Measurements from ENCODE around the gene SIPA1L2.
A peak's percentile ranks its signal among the peaks of the same experiment; 100 is the strongest.

The SIPA1L2 gene

DNA sequence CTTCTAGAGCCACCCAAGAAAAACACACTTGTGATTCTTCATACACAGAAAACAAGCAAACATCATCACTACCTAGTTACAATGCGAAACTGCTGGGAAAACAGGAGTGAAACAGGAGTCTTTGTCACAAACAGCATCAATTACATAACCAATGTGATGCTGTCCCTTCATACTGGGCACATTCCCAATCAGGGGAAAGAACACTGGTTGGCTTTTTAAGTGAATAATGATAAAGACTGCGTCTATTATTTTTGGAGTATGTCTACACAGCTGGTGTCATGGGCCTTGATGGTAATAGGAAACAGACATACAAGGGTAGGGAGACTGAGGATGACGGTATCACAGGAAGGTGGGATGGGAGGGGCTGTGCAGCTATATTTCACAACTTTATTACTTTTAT, 43.3 kb downstream of the SIPA1L2 start:
- no peak overlapping the region for H3K9ac ChIP-seq (ENCODE audit: low read length)
- peaks cover 0 to 2% of the 10 kb centered on the region in 2 experiments for H3K36me3 ChIP-seq (ENCODE audit: control insufficient read depth in 1 of 2, insufficient read depth in 2 of 2, low read depth in 1 of 2, low read length in 2 of 2)
- H3K4me2 ChIP-seq (ENCODE audit: low read length, poor library complexity, severe bottlenecking): no peak overlapping the region
- no peak overlapping the region for H3K4me3 ChIP-seq (ENCODE audit: insufficient read depth in 1 of 2, low read depth in 1 of 2, low read length in 2 of 2)
- no peak overlapping the region for H3K18ac ChIP-seq (ENCODE audit: low read depth in 1 of 2, low read length in 2 of 2)
- peaks cover 24% of the 10 kb centered on the region for H3K79me1 ChIP-seq (replicated peaks; ENCODE audit: low read length, poor library complexity, severe bottlenecking)
- H2BK120ac ChIP-seq (ENCODE audit: low read depth, low read length): no peak overlapping the region
- H3K4me1 ChIP-seq (ENCODE audit: control insufficient read depth, insufficient read depth, low read depth, low read length): peaks cover 8% of the 10 kb centered on the region
- no peak overlapping the region for H4K91ac ChIP-seq (ENCODE audit: low read length)
- no peak overlapping the region for H4K8ac ChIP-seq (ENCODE audit: low read length)
- no peak overlapping the region for H2AK5ac ChIP-seq (ENCODE audit: low read length, severe bottlenecking)
- H2BK5ac ChIP-seq (ENCODE audit: low read depth, low read length, poor library complexity, severe bottlenecking): no peak overlapping the region
- H3K4ac ChIP-seq (ENCODE audit: low read depth in 1 of 2, low read length in 2 of 2): no peak overlapping the region
- H3K14ac ChIP-seq (ENCODE audit: low read length in 2 of 2): no peak overlapping the region
- no peak overlapping the region for H3K23ac ChIP-seq (ENCODE audit: low read length in 2 of 2)
- no peak for DNase-seq
- WGBS: 100% methylated on average over 2 of the region's 3 CpGs
- no peak overlapping the region for H2BK15ac ChIP-seq (ENCODE audit: low read depth, poor library complexity, severe bottlenecking)
- no peaks in the 10 kb centered on the region for H3K9me3 ChIP-seq (ENCODE audit: control insufficient read depth, low read length)
- H2BK12ac ChIP-seq (ENCODE audit: low read length in 2 of 2): no peak overlapping the region
- H3K27me3 ChIP-seq (ENCODE audit: control insufficient read depth in 1 of 2, insufficient read depth in 1 of 2, low read length in 2 of 2): no peaks in the 10 kb centered on the region
- H2AFZ ChIP-seq (ENCODE audit: low read depth, low read length): no peak overlapping the region
- H3K27ac ChIP-seq (ENCODE audit: low read length, poor library complexity, severe bottlenecking): no peak overlapping the region

DNA sequence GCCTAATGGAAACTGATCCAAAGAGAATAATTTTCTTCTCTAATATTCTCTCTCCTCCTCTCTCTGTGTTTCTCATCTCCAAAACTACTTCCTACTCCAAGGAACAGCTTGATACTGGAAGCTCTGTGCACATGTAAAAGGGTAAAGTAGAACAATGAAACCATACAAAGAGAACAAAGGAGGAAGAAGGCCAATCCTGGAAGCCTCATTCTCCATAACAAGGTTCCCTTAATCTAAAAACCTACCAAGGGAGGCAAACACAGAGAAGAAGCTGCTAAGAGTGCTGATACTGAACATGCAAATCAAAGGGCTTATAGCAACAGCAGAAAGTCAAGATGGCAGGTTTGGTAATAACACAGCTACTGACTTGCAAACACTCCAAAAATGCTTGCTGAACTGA, 44.4 kb downstream of the SIPA1L2 start:
- no peak overlapping the region for H3K27ac ChIP-seq (ENCODE audit: low read length, poor library complexity, severe bottlenecking)
- peak overlapping the region in 1 of 2 experiments; percentile 5 for H3K18ac ChIP-seq (ENCODE audit: low read depth in 1 of 2, low read length in 2 of 2)
- H2AK5ac ChIP-seq (ENCODE audit: low read length, severe bottlenecking): no peak overlapping the region
- no peak overlapping the region for H4K91ac ChIP-seq (ENCODE audit: low read length)
- no peak overlapping the region for H2AFZ ChIP-seq (ENCODE audit: low read depth, low read length)
- no peaks in the 10 kb centered on the region for H3K27me3 ChIP-seq (ENCODE audit: control insufficient read depth in 1 of 2, insufficient read depth in 1 of 2, low read length in 2 of 2)
- H3K4me3 ChIP-seq (ENCODE audit: insufficient read depth in 1 of 2, low read depth in 1 of 2, low read length in 2 of 2): no peak overlapping the region
- peaks cover 0 to 5% of the 10 kb centered on the region in 2 experiments for H3K36me3 ChIP-seq (ENCODE audit: control insufficient read depth in 1 of 2, insufficient read depth in 2 of 2, low read depth in 1 of 2, low read length in 2 of 2)
- peaks cover 24% of the 10 kb centered on the region for H3K79me1 ChIP-seq (replicated peaks; ENCODE audit: low read length, poor library complexity, severe bottlenecking)
- DNase-seq: no peak
- no peak overlapping the region for H2BK120ac ChIP-seq (ENCODE audit: low read depth, low read length)
- H3K4me2 ChIP-seq (ENCODE audit: low read length, poor library complexity, severe bottlenecking): no peak overlapping the region
- H2BK15ac ChIP-seq (ENCODE audit: low read depth, poor library complexity, severe bottlenecking): no peak overlapping the region
- H3K4me1 ChIP-seq (ENCODE audit: control insufficient read depth, insufficient read depth, low read depth, low read length): peaks cover 5% of the 10 kb centered on the region
- H3K9me3 ChIP-seq (ENCODE audit: control insufficient read depth, low read length): no peaks in the 10 kb centered on the region
- H3K14ac ChIP-seq (ENCODE audit: low read length in 2 of 2): no peak overlapping the region
- no peak overlapping the region for H2BK12ac ChIP-seq (ENCODE audit: low read length in 2 of 2)
- no peak overlapping the region for H2BK5ac ChIP-seq (ENCODE audit: low read depth, low read length, poor library complexity, severe bottlenecking)
- H3K4ac ChIP-seq (ENCODE audit: low read depth in 1 of 2, low read length in 2 of 2): no peak overlapping the region
- no peak overlapping the region for H3K9ac ChIP-seq (ENCODE audit: low read length)
- H4K8ac ChIP-seq (ENCODE audit: low read length): no peak overlapping the region
- H3K23ac ChIP-seq (ENCODE audit: low read length in 2 of 2): no peak overlapping the region

DNA sequence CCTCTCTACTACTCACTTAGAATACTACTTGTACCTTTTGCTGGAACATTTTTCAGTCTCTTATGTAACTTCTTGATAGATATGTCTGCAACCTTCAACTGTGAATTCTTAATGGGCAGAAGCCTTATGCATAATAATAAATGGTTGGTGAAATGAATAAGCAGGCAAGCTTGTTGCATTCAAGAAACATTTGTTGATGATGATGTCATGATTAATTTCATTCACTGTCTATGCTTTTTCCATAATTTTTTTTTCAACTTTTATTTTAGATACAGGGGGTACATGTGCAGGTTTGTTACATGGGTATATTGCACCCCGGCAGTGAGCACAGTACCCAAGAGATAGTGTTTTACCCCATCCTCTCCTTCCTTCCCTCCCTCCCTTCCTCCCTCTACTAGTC, 48.0 kb downstream of the SIPA1L2 start:
- Histone ChIP-seq H3K27ac (ENCODE audit: low read length, poor library complexity, severe bottlenecking) (no peak overlapping the region), H2AFZ (ENCODE audit: low read depth, low read length) (no peak overlapping the region), H3K14ac (ENCODE audit: low read length in 2 of 2) (no peak overlapping the region), H3K79me1 (replicated peaks; ENCODE audit: low read length, poor library complexity, severe bottlenecking) (peaks cover 31% of the 10 kb centered on the region), H4K8ac (ENCODE audit: low read length) (no peak overlapping the region), H2BK12ac (ENCODE audit: low read length in 2 of 2) (no peak overlapping the region), H3K4me3 (ENCODE audit: insufficient read depth in 1 of 2, low read depth in 1 of 2, low read length in 2 of 2) (no peak overlapping the region), H3K9ac (ENCODE audit: low read length) (no peak overlapping the region), H3K36me3 (ENCODE audit: control insufficient read depth in 1 of 2, insufficient read depth in 2 of 2, low read depth in 1 of 2, low read length in 2 of 2) (peaks cover 0 to 8% of the 10 kb centered on the region in 2 experiments), H3K27me3 (ENCODE audit: control insufficient read depth in 1 of 2, insufficient read depth in 1 of 2, low read length in 2 of 2) (no peaks in the 10 kb centered on the region), H3K4ac (ENCODE audit: low read depth in 1 of 2, low read length in 2 of 2) (no peak overlapping the region), H3K9me3 (ENCODE audit: control insufficient read depth, low read length) (no peaks in the 10 kb centered on the region), H3K4me1 (ENCODE audit: control insufficient read depth, insufficient read depth, low read depth, low read length) (peaks cover 1% of the 10 kb centered on the region), H4K91ac (ENCODE audit: low read length) (no peak overlapping the region), H2BK120ac (ENCODE audit: low read depth, low read length) (no peak overlapping the region), H3K18ac (ENCODE audit: low read depth in 1 of 2, low read length in 2 of 2) (no peak overlapping the region), H3K23ac (ENCODE audit: low read length in 2 of 2) (no peak overlapping the region), H2BK15ac (ENCODE audit: low read depth, poor library complexity, severe bottlenecking) (no peak overlapping the region), H2AK5ac (ENCODE audit: low read length, severe bottlenecking) (no peak overlapping the region), H2BK5ac (ENCODE audit: low read depth, low read length, poor library complexity, severe bottlenecking) (no peak overlapping the region), H3K4me2 (ENCODE audit: low read length, poor library complexity, severe bottlenecking) (no peak overlapping the region)
- 100% methylated on average over 1 of the region's 1 CpG for WGBS
- no peak for DNase-seq

Measured in mesenchymal stem cell (in vitro differentiated cells and primary cell).